Esophagus muscularis mucosa (tissue), 4 donors: ENCODE results near the gene SOCS7. TPM values are rescaled to one million over a fixed set of nuclear protein-coding genes. Genes with fewer than 3 reads are reported as not detected.

Source experiments
- DNase-seq: peaks from one replicate; pipeline ENCODE4 v3.0.0-alpha.2; 2017; ENCODE audit errors: extremely low spot score
- H3K27ac ChIP-seq, 4 donors: fragments of 200-600 bp; sonication (generic); replicated peaks in 1 of 4; 1 replicate in 3 of 4; 2 replicates in 1 of 4; pipeline ENCODE4 v1.5.1; 2016 to 2019; ENCODE audit warnings: mild to moderate bottlenecking in 1 of 4
- H3K27me3 ChIP-seq, 4 donors: fragments of 200-600 bp; sonication (generic); one replicate each; pipeline versions ENCODE4 v1.5.1 to v1.6.0; 2016 to 2019
- H3K36me3 ChIP-seq, 4 donors: fragments of 200-600 bp; sonication (generic); one replicate each; pipeline ENCODE4 v1.5.1; 2016 to 2019
- H3K4me1 ChIP-seq, 4 donors: fragments of 200-600 bp; sonication (generic); one replicate each; pipeline ENCODE4 v1.5.1; 2016 to 2019
- H3K4me3 ChIP-seq, 4 donors: fragments of 200-600 bp; sonication (generic); 1 replicate in 2 of 4; 2 replicates in 2 of 4; pipeline ENCODE4 v1.5.1; 2016 to 2019; ENCODE audit warnings: mild to moderate bottlenecking in 4 of 4, moderate library complexity in 1 of 4
- H3K9me3 ChIP-seq, 4 donors: fragments of 200-600 bp; sonication (generic); 1 replicate in 3 of 4; 2 replicates in 1 of 4; pipeline ENCODE4 v1.5.1; 2016 to 2019
- CTCF ChIP-seq, 3 experiments: fragments of 200-600 bp in 2 of 3; fragments of 450-650 bp in 1 of 3; sonication (generic) in 2 of 3; IDR thresholded peaks; one replicate each; pipeline ENCODE4 v1.5.1; 2017 to 2019; ENCODE audit warnings: antibody characterized with exemption in 3 of 3, mild to moderate bottlenecking in 2 of 3, moderate library complexity in 1 of 3
- EP300 ChIP-seq: sonication (generic); formaldehyde crosslinking; IDR thresholded peaks from one replicate; pipeline ENCODE4 v1.6.1; 2017; ENCODE audit warnings: antibody characterized with exemption
- POLR2A ChIP-seq: fragments of 450-650 bp; IDR thresholded peaks from one replicate; pipeline ENCODE4 v1.6.1; 2017; ENCODE audit warnings: antibody characterized with exemption, moderate library complexity, mild to moderate bottlenecking, low read depth
- POLR2AphosphoS5 ChIP-seq, 2 donors: sonication (generic); formaldehyde crosslinking; IDR thresholded peaks; one replicate each; pipeline ENCODE4 v1.6.1; 2017; ENCODE audit warnings: antibody characterized with exemption in 2 of 2
- WGBS: methylation state at CpG from one replicate; pipeline ENCODE4 v1.1.5; 2018; 5-methylcytosine and 5-hydroxymethylcytosine counted together
- intact Hi-C: fragments of 100-400 bp; cut with DNase I; formaldehyde crosslinking; loops from one replicate; pipeline ENCODE4 v1.15.1; 2023
- total RNA-seq, 4 donors: library from RNA; depleted of rRNA; stranded (reverse); fragments of >200 nt; gene quantifications; one replicate each; pipeline versions ENCODE4 v1.1.0 to v1.2.1, GENCODE V29; 2016

The SOCS7 gene
- total RNA-seq, 4 donors from 2014 or later, result 11.2 to 18.9 (median 13.5) TPM

GRCh38 chr17:38440614-38441397 lies 89.2 kb downstream of the SOCS7 start:
- intact Hi-C loops, result no loop called here
- no peak for DNase-seq
- TF ChIP-seq POLR2AphosphoS5 (IDR thresholded peaks at IDR 0.05) (no peak), POLR2A (no peak), CTCF (IDR thresholded peaks at IDR 0.05) (no peak)
- Histone ChIP-seq H3K4me3 (no peak overlapping the region), H3K4me1 (peaks cover 60 to 85% (median 67%) of the 10 kb centered on the region in 4 donors), H3K27me3 (no peaks in the 10 kb centered on the region), H3K9me3 (no peaks in the 10 kb centered on the region), H3K36me3 (peaks cover 0 to 10% (median 0%) of the 10 kb centered on the region in 4 donors), H3K27ac (peak overlapping the region; percentile 76 to 80 (median 78))
- WGBS, result 60% methylated on average over 13 of the region's 16 CpGs

- no peak for TF ChIP-seq CTCF (IDR thresholded peaks at IDR 0.05)
- no peak for TF ChIP-seq EP300
- TF ChIP-seq POLR2AphosphoS5 (IDR thresholded peaks at IDR 0.05), result no peak
- no peak for TF ChIP-seq POLR2A
- peak overlapping the region; percentile 76 to 80 (median 78) for H3K27ac ChIP-seq
- DNase-seq, result no peak
- WGBS, result 57% methylated on average over 9 of the region's 9 CpGs
- H3K9me3 ChIP-seq, result no peaks in the 10 kb centered on the region
- H3K36me3 ChIP-seq, result peaks cover 0 to 10% (median 0%) of the 10 kb centered on the region in 4 donors
- intact Hi-C loops, result no loop called here
- H3K4me3 ChIP-seq, result no peak overlapping the region
- H3K27me3 ChIP-seq, result no peaks in the 10 kb centered on the region
- peaks cover 57 to 80% (median 65%) of the 10 kb centered on the region in 4 donors for H3K4me1 ChIP-seq
Measured at GRCh38 chr17:38441429-38442061, 89.9 kb downstream of the SOCS7 start.

- no peak overlapping the region for H3K4me3 ChIP-seq
- H3K4me1 ChIP-seq, result peaks cover 60 to 81% (median 70%) of the 10 kb centered on the region in 4 donors
- no peaks in the 10 kb centered on the region for H3K9me3 ChIP-seq
- 40% methylated on average over 4 of the region's 4 CpGs for WGBS
- peak in 1 of 2 donors; percentile 64 for TF ChIP-seq POLR2AphosphoS5 (IDR thresholded peaks at IDR 0.05)
- no peak for TF ChIP-seq POLR2A
- TF ChIP-seq CTCF (IDR thresholded peaks at IDR 0.05), result no peak
- no peak for TF ChIP-seq EP300
- H3K27ac ChIP-seq, result peak overlapping the region; percentile 76 to 80 (median 78)
- DNase-seq, result no peak
- intact Hi-C loops, result no loop called here
- no peaks in the 10 kb centered on the region for H3K27me3 ChIP-seq
- peaks cover 0 to 6% (median 0%) of the 10 kb centered on the region in 4 donors for H3K36me3 ChIP-seq
Measured at GRCh38 chr17:38442548-38442947, 90.9 kb downstream of the SOCS7 start.

GRCh38 chr17:38443356-38444031 lies 91.8 kb downstream of the SOCS7 start:
- Histone ChIP-seq H3K9me3 (no peaks in the 10 kb centered on the region), H3K36me3 (peaks cover 0 to 4% (median 0%) of the 10 kb centered on the region in 4 donors), H3K4me3 (no peak overlapping the region), H3K27ac (peak overlapping the region; percentile 76 to 80 (median 78)), H3K4me1 (peaks cover 67 to 82% (median 73%) of the 10 kb centered on the region in 4 donors), H3K27me3 (no peaks in the 10 kb centered on the region)
- TF ChIP-seq POLR2AphosphoS5 (IDR thresholded peaks at IDR 0.05) (no peak), EP300 (no peak), CTCF (IDR thresholded peaks at IDR 0.05) (no peak), POLR2A (no peak)
- intact Hi-C loops, result no loop called here
- WGBS, result 75% methylated on average over 3 of the region's 7 CpGs
- no peak for DNase-seq
